Thymus (tissue), 11 donors: ENCODE results near the gene GPBAR1. TPM values are rescaled to one million over a fixed set of nuclear protein-coding genes. Genes with fewer than 3 reads are reported as not detected.

ENCODE experiments used
- DNase-seq, 9 donors: peaks; one replicate each; pipeline ENCODE4 v3.0.0-alpha.2; 2013; ENCODE audit warnings: low spot score in 9 of 9, low read depth in 6 of 9, missing footprints in 1 of 9
- H3K27ac ChIP-seq, 2 donors: one replicate each; pipeline ENCODE4 v1.5.1; 2013; ENCODE audit warnings: control low read depth in 1 of 2, low read depth in 1 of 2, low read length in 1 of 2, mild to moderate bottlenecking in 1 of 2, moderate library complexity in 1 of 2
- H3K27me3 ChIP-seq, 2 donors: one replicate each; pipeline ENCODE4 v1.5.1; 2013; ENCODE audit warnings: low read length in 1 of 2; ENCODE audit not compliant: control insufficient read depth in 2 of 2, insufficient read depth in 1 of 2
- H3K36me3 ChIP-seq, 2 donors: one replicate each; pipeline ENCODE4 v1.5.1; 2013; ENCODE audit warnings: low read length in 1 of 2, mild to moderate bottlenecking in 1 of 2, moderate library complexity in 1 of 2; ENCODE audit not compliant: control insufficient read depth in 2 of 2, insufficient read depth in 2 of 2
- H3K4me1 ChIP-seq, 2 donors: one replicate each; pipeline ENCODE4 v1.5.1; 2013; ENCODE audit warnings: low read length in 2 of 2; ENCODE audit not compliant: control insufficient read depth in 2 of 2, insufficient read depth in 2 of 2
- H3K4me3 ChIP-seq, 2 donors: one replicate each; pipeline ENCODE4 v1.5.1; 2013; ENCODE audit warnings: low read length in 2 of 2, control low read depth in 1 of 2, mild to moderate bottlenecking in 1 of 2
- H3K9me3 ChIP-seq, 2 donors: one replicate each; pipeline ENCODE4 v1.5.1; 2013; ENCODE audit warnings: low read length in 1 of 2, mild to moderate bottlenecking in 1 of 2; ENCODE audit not compliant: control insufficient read depth in 2 of 2, insufficient read depth in 1 of 2
- WGBS: extraction: QIAGEN DNeasy Blood & Tissue Kit; methylation state at CpG from one replicate; pipeline ENCODE4 v1.1.7; 2013; 5-methylcytosine and 5-hydroxymethylcytosine counted together
- polyA plus RNA-seq: library from polyadenylated mRNA; stranded (reverse); fragments of 200-250 nt; gene quantifications from one replicate; pipeline ENCODE4 v1.2.3, GENCODE V29; 2013
- total RNA-seq: library from RNA; stranded (reverse); fragments of 120-200 nt; gene quantifications from one replicate; pipeline ENCODE4 v1.2.4, GENCODE V29; 2013
- donor health status: healthy.

Gene GPBAR1
- total and polyA plus RNA-seq, 2 donors: 0.28 to 1.0 TPM

DNA sequence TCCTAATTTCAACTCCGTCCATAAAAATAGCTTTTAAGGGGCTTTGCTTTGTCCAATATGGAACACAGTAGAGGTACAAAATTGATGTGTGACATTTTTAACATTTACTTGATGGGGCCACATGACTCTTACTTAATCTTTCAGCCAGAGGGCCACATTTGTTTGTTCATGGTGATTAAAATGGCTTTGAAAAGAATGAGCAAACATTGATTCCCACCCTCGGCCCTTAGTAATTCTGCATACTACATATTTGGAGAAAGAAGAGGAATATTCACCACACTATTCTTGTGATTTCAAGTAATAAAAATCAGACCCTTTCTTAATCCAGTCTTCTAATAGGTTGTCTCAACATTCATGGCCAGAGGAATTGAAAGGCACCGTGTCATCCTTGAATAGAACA lies 26.3 kb upstream of the GPBAR1 start:
- Histone ChIP-seq H3K27ac (no peak overlapping the region), H3K36me3 (peaks cover 59 to 93% of the 10 kb centered on the region in 2 donors)
- 66% methylated on average over 3 of the region's 3 CpGs for WGBS

DNA sequence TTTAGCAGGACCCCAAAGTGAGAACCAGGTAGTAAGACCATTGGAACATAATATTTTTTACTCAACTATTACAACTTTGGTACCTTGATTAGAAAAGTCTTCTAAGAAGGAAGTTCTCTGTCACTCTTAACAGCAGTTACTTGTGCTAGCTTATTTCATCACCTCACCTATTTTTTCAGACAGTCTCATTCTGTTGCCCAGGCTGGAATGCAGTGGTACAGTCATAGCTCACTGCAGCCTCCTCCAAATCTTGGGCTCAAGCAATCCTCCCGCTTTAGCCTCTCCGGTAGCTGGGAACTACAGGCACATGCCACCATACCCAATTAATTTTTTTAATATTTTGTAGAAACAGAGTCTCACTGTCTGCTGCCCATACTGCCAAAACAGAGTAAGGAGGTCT lies 25.8 kb upstream of the GPBAR1 start:
- Histone ChIP-seq H3K27me3 (no peaks in the 10 kb centered on the region), H3K36me3 (peaks cover 60 to 95% of the 10 kb centered on the region in 2 donors), H3K9me3 (no peaks in the 10 kb centered on the region), H3K4me1 (peaks cover 2 to 8% of the 10 kb centered on the region in 2 donors), H3K4me3 (no peak overlapping the region), H3K27ac (no peak overlapping the region)
- DNase-seq: no peak
- 97% methylated on average over 2 of the region's 2 CpGs for WGBS

More for the DNA sequence above, 26.3 kb upstream of the GPBAR1 start:
- Histone ChIP-seq H3K27me3 (no peaks in the 10 kb centered on the region), H3K9me3 (no peaks in the 10 kb centered on the region), H3K4me1 (peaks cover 3 to 11% of the 10 kb centered on the region in 2 donors), H3K4me3 (no peak overlapping the region)
- no peak for DNase-seq

DNA sequence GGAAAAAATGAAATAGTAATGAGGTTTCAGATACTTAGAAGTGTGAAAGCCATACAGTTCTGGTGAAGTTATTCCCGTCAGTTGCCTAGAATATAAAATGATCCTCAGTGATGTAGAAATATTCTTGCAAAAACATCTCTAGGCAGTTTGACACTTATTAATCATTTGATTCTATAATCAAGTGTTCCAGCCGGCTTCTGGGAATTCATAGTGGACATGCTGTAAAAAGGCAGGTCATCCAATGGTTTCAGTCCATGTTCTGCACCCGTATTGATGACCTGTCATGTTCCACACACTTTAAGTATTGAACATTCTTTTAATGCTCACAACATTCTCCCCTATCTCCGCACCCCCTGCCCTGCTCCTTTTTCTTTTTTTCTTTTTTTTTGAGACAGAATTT lies 24.0 kb upstream of the GPBAR1 start:
- Histone ChIP-seq H3K27me3 (no peaks in the 10 kb centered on the region), H3K27ac (no peak overlapping the region), H3K4me1 (no peaks in the 10 kb centered on the region), H3K4me3 (no peak overlapping the region), H3K9me3 (no peaks in the 10 kb centered on the region), H3K36me3 (peaks cover 56 to 93% of the 10 kb centered on the region in 2 donors)
- DNase-seq: no peak
- WGBS: 98% methylated on average over 4 of the region's 4 CpGs

DNA sequence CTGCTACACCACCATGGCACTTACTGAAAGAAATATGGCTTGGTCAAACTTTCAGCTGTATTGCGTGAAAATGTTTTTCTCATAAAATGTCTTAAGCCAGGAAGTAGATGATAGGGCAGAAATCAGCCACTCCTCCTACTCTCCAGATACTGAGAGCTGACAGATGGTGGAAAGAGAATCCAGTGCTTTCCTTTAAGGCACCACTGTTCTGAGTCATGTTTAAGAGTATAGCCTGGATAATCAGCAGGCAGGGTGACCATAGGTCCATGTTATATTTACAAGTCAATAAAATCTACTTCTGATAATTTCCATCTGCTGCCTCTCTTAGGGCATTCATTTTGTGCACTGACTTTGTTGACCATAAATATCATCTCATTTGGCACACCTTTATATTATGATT lies 21.9 kb upstream of the GPBAR1 start:
- WGBS: 100% methylated on average over 1 of the region's 1 CpG
- DNase-seq: no peak
- no peaks in the 10 kb centered on the region for H3K4me1 ChIP-seq

DNA sequence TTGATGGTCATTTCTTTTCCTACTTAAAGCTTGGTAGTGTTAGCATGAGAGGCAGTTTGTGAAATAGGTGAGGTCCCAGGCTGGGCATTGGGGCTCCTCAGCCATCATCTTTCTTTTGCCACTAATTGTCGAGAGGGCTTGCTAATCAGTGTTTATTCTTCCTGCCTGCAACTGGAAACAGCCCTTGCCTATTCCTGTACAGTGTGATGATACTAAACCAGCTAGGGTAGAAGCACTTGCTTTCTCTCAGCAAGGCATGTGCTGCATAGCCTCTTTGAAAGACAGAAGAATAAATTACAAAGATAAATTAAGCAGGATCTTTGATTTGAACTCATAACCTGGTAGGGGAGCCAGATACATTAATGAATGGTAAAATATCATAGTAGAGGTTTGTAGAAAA lies 16.6 kb upstream of the GPBAR1 start:
- Histone ChIP-seq H3K27ac (no peak overlapping the region), H3K9me3 (no peaks in the 10 kb centered on the region), H3K27me3 (no peaks in the 10 kb centered on the region), H3K4me3 (no peak overlapping the region), H3K36me3 (peaks cover 80 to 92% of the 10 kb centered on the region in 2 donors), H3K4me1 (no peaks in the 10 kb centered on the region)
- 94% methylated on average over 1 of the region's 1 CpG for WGBS
- no peak for DNase-seq

More for the DNA sequence above, 21.9 kb upstream of the GPBAR1 start:
- H3K9me3 ChIP-seq: no peaks in the 10 kb centered on the region
- H3K27me3 ChIP-seq: no peaks in the 10 kb centered on the region
- no peak overlapping the region for H3K4me3 ChIP-seq
- H3K36me3 ChIP-seq: peaks cover 51 to 91% of the 10 kb centered on the region in 2 donors
- no peak overlapping the region for H3K27ac ChIP-seq

DNA sequence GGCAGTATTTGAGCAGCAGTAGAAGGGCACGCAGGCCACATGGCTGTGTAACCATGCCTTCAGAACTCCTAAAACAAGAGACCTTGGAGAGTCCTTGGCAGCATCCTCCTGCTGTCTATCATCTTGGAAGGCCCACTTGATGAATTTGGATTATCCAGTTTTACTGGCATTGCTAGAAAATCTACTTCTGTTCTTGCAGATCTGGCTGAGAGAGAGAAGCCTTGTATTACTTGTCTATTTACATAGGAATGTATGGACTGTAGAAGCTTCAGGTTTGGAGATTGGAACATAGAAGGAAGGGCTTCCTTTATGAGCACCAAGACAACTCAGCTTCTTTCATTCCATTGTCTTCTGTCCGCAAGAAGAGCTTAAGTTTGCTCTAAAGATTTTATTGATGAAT lies 16.1 kb upstream of the GPBAR1 start:
- Histone ChIP-seq H3K36me3 (peaks cover 80 to 92% of the 10 kb centered on the region in 2 donors), H3K27me3 (no peaks in the 10 kb centered on the region), H3K9me3 (no peaks in the 10 kb centered on the region), H3K27ac (no peak overlapping the region), H3K4me1 (no peaks in the 10 kb centered on the region), H3K4me3 (no peak overlapping the region)
- no peak for DNase-seq
- over 99% methylated on average over 2 of the region's 2 CpGs for whole genome bisulfite sequencing

DNA sequence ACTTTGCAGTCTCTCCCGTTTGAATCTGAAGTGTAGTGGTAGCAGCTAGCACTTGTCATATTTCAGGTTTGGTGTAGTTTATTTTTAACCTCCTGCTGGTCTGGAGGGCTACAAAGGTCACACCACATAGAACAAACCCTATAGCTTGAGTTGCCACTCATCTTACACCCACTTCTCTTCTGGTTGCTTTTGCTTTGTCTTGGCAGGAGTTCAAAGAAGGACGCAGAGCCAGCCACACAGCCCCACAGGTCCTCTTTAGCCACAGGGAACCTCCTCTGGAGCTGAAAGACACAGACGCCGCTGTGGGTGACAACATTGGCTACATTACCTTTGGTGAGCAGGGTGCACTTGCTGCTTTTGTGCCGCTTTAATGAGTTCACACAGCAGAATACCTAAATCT lies 15.6 kb upstream of the GPBAR1 start:
- H3K27ac ChIP-seq: no peak overlapping the region
- no peak for DNase-seq
- no peaks in the 10 kb centered on the region for H3K4me1 ChIP-seq
- peaks cover 80 to 93% of the 10 kb centered on the region in 2 donors for H3K36me3 ChIP-seq
- no peaks in the 10 kb centered on the region for H3K27me3 ChIP-seq
- no peak overlapping the region for H3K4me3 ChIP-seq
- H3K9me3 ChIP-seq: no peaks in the 10 kb centered on the region
- WGBS: 87% methylated on average over 5 of the region's 5 CpGs

DNA sequence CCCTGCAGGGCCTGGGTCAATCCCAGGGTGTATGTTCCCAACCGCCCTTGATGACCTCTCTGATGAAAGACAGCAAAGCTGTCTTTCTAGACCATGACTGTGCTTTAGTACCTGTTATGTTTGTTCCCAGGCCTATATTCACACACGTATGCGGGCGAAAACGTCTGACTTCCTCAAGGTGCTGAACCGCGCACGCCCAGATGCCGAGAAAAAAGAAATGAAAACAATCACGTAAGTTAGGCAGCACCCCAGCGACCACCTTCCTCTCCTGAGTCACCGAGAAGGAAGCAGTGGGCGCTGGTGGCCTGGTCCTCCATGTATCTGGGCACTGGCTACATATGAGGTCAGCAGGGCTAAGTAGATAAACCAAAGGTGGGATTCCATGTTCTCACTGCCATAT lies 11.1 kb upstream of the GPBAR1 start:
- DNase-seq: no peak
- H3K4me3 ChIP-seq: no peak overlapping the region
- H3K27me3 ChIP-seq: no peaks in the 10 kb centered on the region
- H3K4me1 ChIP-seq: no peaks in the 10 kb centered on the region
- WGBS: 98% methylated on average over 13 of the region's 13 CpGs
- peaks cover 97 to 98% of the 10 kb centered on the region in 2 donors for H3K36me3 ChIP-seq
- no peak overlapping the region for H3K27ac ChIP-seq
- no peaks in the 10 kb centered on the region for H3K9me3 ChIP-seq

DNA sequence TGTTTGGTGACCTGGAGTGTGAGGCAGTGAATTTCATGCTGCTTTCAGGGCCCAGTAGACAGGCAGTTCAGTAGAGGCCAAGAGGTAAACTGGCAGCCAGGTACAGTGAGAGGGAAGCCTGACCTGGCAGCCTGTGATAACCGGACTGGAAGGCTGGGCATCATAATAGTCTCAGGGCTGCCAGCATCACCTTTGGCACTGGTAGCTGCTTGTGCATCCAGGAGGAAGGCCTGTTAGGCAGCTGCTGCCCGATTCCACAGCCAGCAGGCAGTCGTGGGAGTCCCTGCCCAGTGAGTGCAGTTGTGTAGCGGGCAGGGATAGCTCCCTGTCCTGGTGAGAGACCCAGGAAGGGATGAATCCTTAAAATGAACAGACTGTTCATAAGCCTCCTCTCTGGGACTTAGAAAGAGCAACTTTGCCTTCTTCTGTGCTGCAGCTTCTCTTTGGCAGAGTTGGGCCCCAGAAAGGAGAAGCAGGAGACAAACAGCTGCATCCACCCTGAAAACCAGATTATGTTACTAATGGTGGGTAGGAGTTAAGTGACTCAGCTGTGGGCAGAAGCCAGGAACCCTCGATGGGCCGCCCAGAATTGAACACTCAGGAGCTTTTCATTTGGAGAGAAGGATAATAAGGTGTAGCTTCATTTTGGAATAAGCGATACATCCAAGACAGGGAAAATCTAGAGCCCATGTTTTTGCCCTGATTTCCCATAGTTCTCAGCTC lies 8.1 kb upstream of the GPBAR1 start:
- 89% methylated on average over 7 of the region's 7 CpGs for WGBS
- H3K27me3 ChIP-seq: no peaks in the 10 kb centered on the region

More for the DNA sequence above, 8.1 kb upstream of the GPBAR1 start:
- H3K4me3 ChIP-seq: no peak overlapping the region
- peaks cover 0 to 4% of the 10 kb centered on the region in 2 donors for H3K4me1 ChIP-seq
- no peaks in the 10 kb centered on the region for H3K9me3 ChIP-seq
- no peak for DNase-seq
- peaks cover 83 to 89% of the 10 kb centered on the region in 2 donors for H3K36me3 ChIP-seq
- H3K27ac ChIP-seq: no peak overlapping the region
